HG03095 (cell line): ENCODE measurements around the gene RNASET2.
"Not testable (repeated sequence)": the region's sequence is repeated elsewhere in the genome, so short reads cannot be mapped to it uniquely, and the experiment has no call there.

Source experiments
- ATAC-seq: cut with Tn5 transposase; IDR thresholded peaks from one replicate; pipeline ENCODE4 v1.9.1; 2021; ENCODE audit warnings: moderate library complexity; ENCODE audit not compliant: unreplicated experiment

Gene RNASET2

DNA sequence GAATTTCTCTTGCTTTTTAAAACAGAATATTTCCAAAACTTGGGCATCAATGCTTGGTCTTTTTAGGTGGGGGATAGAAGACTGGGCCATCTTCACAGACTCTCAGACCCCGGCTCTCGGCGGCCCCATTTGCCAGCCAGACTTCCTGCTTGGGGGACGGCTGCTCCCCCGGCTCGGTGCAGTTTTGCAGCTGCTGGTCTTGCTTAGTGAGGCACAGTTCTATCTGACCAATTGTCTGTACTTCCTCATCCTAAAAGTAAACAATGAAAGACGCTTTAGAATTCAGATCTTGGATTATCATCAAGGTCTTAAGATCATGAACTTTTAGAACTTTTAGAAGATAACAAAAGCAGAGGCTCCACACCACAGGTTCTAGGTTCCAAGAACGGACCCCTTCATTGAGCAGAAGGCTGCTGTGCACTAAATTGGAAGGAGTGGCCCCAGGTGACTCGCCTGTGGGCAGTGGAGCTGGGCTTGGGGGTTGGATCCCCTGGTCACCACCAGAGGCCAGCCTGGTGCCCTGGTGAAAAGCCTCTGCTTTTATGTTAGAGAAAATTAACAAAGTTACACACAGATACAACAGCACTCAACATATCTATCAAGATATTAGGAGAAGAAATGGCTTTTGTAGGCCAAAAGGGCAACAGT is 26.7 kb downstream of the RNASET2 start:
- no peak for ATAC-seq

DNA sequence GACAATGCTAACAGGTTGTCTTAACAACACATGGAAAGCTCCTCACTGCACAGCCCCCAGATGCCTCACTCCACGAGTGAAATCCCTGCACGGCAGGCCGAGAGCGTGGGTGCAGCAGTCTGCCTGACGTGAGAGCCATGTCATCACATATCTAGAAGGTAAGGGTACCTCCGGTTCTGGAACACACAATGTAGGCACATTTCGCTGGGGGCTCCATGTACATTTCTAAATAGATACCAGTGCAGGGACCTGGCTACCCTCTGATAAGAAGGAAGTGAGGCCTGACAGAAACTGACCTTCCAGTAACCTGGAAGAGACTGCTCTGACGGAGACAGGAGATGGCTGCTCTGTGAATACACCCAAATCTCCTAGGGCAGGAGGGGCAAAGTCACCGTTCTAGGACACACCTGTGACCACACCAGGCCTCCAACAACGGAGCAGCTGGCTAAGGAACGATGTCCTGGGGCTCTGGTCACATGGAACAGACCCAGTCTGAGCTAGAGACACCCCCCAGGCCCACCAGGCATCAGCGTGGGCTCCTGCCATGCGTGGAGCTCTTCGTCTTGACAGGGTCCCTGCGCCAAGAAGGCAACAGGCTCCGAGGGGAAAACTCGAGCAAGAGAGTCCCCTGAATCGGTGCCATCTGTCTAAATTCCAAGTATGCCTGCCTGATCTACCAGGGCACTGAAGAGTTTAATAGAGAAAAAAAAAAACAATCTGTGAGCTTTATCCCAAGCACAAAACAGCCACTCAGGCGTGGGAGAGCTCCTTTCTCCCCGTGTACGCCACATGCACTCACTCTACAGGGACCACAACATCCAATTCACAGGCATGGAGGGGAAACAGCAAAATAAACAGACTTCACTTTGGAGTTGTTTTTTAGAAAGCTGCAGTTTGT is 27.5 kb downstream of the RNASET2 start:
- no peak for ATAC-seq

DNA sequence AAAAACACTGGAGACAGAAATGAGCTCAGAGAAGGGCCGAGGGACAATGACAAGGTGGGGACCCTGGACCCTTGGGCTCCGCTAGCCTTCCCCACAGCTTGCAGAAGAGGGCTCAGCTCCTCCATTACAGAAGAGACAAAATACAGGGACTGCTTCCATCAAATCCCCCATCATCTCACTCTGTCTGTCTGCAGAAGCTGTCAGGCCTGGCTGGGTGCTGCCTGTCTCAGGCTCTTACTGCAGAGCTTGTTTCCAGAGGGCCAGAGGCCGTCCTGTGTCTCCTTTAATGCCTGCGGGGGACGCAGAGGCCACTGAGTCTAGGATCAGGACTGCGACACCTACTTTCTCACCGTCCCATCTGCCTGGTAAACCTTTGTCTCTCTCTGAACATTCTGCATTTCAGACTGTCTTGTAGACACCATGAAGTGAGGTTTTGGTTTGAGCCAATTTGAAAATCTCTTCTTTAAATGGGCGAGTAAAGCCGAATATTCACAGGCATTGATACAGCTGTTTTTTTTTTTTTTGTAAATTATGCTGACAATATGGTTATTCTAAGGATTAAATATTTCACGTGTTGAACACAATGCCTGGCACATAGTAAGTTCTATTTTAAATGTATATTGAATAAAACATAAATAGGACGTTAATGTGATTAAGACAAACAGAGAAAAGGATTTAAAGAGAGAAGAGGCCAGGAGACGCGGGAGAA is 28.3 kb downstream of the RNASET2 start:
- no peak for ATAC-seq

DNA sequence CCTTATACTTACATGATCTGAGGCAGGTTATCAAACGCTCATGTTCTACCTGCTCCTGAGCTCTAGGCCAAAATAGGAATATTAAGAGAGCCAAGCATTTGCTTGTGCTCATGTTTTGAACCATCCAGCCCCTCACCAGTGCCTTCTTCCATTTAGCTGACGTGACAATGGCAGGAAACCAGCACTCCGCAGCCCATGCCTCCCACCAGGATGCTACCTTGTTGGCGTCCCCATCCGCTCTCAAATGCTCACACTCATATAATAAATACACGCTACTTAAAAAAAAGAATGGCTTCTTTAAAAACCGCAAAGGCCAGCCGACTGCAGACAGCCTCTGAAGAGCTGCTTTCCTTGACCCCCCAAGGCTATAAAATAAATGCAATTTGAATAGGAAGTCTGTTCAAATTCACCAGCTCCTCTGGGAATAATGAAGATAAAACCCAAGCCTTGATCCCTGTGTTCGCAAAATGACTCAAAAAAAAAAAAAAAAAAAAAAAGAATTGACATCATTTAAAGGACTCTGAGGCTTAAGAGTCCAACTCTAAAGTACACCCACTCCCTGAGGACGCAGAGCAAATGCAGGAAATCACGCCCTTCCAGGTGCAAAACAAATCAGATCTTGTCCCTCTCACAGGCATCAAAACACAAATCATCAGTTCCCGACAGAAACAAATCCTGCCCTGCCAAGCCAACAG is 29.0 kb downstream of the RNASET2 start:
- ATAC-seq: no peak

DNA sequence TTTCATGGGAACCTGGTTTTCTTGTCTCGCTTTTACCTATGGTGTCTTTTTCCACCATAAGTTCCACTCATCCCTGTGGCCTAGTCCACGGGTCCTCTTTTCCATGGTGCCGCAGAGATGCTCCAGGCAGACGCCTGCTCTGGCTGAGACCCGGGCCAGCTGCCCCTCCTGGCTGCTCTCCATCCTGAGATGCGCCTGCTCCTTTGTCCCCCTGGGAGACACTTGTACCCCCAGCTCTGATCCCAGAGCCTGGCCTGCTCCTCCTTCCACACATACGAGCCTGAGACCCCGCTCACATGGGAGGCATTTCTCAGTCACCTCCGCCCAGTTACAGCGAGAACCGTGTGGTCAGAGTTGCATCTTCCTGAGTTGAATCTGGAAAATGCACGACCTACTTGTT is 29.6 kb downstream of the RNASET2 start:
- no peak for ATAC-seq

DNA sequence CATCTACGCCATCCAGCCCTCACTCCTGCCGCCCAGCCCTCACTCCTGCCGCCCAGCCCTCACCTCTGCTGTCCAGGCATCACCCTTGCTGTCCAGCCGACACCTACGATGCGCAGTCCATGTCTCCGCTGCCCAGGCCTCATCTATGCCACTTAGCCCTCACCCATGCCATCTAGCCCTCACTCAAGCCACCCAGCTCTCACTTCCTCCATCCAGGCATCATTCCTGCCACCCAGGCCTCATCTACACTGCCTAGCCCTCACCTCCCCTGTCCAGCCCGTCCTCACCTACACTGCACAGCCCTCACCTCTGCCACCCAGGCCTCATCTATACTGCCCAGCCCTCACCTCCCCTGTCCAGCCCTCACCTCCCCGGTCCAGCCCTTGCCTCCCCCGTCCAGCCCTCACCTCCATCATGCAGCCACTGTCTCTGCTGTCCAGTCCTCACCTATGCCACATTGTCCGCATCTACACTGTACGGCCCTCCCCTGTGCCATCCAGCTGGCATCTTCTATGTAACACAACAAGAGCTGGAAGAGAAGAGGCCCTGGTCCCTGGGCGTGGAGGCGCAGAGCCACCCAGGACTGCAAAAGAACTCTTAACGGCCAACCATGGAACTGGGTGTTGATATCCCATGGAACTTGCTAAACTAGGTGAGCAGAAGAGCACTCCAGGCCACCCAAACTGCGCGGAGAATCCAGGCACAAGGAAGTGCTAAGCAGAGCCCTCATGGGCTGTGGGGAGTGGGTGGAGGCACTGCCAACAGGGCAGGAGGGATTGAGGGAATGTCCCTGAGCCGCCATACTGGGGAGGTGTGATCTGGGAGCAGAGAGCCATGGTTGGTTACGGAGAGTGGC is 31.0 kb downstream of the RNASET2 start:
- ATAC-seq: no peak

DNA sequence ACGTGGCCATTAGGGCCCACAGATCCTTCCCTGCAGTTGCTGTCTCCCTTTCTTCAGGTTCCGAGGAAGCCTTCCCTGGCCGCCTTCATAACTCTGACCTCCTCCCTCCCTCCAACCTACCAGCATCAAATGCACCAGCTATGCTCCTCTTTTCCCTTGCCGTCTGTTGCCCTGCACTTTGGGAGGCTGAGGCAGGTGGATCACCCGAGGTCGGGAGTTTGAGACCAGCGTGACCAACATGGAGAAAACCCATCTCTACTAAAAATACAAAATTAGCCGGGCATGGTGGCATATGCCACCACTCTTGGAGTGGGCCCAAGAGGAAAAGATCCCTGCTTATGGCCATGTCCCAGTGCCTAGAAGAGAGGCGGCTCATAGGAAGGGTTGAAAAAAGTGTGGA is 31.8 kb downstream of the RNASET2 start:
- no peak for ATAC-seq

DNA sequence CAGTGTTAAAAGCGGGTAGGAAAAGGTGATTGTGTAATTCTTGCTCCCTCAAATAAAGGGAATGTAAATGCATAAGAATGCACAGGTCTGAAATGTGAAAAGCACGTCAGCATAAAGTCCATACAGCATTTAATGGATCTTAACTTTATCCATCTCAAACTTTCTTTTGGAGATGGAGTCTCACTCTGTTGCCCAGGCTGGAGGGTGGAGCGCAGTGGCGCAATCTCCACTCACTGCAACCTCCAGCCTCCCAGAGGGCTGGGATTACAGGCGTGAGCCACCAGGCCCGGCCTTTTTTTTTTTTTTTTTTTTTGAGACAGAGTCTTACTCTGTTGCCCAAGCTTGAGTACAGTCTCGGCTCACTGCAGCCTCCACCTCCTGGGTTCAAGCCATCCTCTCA is 33.4 kb downstream of the RNASET2 start:
- no peak for ATAC-seq

DNA sequence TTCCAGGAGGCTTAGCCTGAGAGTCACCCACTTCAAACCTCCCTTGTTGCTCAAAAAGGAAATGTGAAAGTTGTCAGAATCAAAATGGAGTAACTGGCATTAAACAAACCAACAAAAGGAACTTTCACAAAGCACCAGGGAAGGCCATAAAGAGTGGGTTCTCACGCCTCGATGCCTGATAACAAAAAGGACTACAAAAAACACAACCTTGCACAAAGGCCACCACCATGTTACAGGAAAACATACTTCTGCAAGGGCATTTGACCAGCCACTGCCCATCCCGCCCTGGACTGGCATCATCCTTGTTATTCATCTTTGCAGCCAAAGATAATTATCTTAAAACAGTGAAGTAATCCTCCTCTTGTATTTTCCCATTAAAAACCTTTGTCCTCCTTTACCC is 34.8 kb downstream of the RNASET2 start:
- ATAC-seq: no peak

DNA sequence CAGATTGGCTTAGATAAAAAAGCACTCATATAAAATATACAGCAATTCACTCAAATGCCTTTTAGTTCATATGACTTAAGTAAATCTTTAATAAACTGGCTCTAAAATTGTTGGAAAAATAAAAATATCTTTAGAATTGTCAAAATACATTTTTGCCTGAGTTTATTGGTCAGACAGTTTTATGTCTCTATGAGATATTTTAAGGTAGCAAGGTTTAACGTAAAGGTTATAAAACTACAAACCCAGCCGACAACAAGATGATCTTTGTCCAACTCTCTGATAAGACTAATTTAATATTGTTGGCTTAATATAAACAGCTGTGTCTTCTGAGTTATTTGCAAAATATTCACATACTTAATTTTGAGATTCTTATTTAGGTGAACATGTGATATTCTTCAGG is 39.5 kb downstream of the RNASET2 start:
- no peak for ATAC-seq

DNA sequence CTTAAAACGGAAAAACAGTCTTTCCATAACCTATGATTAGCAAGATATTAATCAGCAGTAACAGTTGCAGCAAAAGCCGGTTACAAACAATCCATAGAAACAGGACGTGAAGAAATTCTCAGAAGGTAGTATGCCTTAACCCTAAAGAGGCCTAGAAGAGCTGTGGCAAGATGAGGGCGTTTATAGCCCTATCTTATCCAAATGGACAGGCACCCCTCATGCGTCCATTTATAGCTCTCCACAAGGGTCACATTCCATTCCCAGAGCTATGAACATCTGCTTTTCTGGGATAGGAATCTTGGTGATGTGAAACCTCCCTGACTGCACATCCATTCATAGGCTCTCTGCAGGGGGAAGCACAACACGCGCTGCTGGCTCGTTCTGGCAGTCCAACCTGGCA is 40.9 kb downstream of the RNASET2 start:
- ATAC-seq: not testable (repeated sequence)

DNA sequence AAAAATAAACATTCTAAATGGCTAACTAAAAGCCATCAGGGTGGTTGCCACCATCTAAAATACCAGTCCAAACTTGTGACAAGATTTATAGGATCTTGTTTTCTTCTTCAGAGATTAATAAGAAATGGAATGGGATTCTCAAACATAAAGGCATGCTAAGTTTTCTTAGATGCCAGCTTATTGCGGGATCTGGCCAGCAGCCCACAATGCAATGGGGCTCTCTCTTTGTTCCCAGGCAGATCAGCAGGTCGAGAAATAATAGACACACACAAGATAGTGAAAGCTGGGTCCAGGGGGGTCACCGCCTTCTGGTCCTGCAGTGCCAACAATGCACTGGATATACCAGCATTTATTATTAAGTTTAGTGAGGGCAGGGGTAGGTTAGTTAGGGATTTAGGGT is 41.4 kb downstream of the RNASET2 start:
- ATAC-seq: not testable (repeated sequence)

DNA sequence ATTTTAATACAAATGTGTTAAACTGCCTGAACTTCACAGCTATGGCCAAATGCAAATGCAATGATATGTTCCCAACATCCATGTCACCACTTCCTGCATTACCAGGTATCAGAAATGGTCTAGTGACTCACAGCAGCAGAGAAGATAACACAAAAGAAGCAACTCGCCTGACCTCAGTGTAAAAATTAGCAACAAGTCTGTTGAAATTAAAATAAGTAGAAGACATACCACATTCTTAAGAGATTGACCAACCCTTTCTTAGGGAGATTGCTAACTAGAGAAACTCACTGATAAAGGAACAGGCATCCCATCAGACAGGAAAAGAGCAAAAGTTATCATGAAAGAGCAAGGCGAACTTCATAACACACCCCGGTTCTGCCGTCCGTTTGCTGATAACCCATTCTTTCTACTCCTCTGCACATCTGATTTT is 45.1 kb downstream of the RNASET2 start:
- ATAC-seq: no peak

DNA sequence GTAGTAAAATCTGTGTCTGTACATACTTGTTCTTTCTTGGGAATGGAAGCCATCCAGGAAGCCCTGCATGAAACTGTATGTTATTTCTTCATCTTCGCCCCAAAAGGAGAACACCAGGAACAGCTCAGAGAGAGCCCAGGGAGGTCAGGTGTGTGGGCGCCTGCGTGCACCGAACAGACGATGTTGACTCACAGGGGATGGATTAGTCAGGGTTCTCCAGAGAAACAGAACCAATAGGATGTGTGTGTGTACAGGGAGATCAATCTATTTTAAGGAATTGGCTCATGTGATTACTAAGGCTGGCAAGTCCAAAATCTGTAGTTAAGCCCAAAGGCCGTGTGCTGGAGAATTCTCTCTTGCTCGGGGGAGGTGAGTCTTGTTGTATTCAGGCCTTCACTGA is 45.7 kb downstream of the RNASET2 start:
- no peak for ATAC-seq

DNA sequence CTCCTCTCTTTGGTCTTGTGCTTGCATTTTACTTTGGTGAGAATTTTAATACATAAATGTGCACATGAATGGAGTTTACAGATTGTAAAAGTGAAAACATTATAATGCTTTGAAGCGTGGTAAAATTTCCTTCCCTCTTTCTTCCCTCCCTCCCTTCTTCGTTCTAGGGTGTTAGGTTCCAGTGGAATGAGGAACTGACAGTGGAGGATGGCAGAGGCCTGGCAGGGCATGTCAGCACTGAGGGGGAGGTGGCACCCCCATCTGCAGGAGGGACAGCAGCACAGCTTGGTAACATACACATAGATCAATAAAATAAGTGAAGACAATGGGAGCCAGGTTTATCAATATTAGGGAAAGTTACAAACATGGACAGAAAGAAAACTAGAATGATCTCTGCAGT is 47.5 kb downstream of the RNASET2 start:
- no peak for ATAC-seq

DNA sequence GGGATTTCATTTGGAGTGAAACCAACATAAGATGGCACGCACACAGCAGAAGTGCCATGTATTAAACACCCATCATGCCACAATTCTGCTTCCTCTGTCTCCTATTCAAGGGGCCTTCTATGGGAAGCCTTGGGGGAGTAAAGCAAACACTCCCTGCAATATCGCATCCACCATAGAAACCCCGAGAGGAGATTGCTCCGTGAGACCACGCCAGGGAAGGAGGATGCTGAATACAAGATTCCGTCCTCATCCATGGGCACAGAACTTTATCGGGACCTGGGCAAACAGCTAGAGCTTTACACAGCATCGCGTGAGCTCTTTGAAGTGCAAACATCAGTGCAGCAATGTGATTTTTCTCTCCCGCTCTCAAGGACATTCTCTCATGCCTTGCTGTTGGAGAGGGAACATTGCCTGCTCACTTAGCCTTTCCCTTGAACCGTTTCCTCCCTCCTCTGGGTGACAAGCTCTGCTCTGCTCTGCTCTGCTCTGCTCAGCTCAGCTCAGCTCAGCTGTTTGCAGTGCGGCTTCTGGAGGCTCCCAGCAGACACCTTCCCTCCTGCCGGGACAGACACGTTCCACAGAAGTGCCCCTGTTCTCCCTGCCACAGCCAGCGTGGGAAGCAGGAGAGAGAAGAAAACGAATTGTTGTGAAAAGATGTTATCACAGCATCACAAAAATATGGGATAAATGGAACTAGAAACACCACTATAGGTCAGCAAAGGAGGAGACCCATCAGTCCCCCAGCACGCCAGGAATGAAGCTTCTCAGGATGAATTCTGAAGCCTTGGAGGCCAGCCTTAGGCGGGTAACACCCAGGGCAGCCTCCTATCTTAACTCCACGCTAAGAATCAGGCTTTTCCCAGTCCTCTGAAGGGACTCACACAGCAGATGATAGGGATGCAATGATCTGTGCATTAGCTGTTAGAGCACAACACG is 48.2 kb downstream of the RNASET2 start:
- ATAC-seq: no peak

DNA sequence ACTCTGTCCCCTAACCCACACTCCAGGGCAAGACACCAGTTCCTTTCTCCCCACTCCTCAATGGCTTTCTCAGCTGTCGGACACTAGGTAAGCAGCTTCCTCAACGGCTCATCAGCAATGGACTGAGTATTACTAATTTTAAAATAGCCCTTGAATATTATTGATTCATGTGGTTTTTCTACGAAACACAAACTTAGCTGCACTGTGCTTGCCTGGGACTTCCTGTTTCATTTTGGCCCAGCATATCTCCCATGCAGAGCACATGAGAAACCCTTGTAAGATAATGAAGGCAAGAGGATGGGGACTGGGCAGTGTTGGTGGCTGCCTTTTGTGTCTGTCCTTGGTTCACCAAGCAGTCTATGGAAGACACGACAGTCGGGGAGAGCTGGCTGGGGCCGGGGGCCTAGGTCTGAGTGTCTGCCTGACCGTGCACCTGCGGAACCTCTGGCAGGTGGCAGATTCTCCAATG is 48.9 kb downstream of the RNASET2 start:
- ATAC-seq: peak; percentile 88

DNA sequence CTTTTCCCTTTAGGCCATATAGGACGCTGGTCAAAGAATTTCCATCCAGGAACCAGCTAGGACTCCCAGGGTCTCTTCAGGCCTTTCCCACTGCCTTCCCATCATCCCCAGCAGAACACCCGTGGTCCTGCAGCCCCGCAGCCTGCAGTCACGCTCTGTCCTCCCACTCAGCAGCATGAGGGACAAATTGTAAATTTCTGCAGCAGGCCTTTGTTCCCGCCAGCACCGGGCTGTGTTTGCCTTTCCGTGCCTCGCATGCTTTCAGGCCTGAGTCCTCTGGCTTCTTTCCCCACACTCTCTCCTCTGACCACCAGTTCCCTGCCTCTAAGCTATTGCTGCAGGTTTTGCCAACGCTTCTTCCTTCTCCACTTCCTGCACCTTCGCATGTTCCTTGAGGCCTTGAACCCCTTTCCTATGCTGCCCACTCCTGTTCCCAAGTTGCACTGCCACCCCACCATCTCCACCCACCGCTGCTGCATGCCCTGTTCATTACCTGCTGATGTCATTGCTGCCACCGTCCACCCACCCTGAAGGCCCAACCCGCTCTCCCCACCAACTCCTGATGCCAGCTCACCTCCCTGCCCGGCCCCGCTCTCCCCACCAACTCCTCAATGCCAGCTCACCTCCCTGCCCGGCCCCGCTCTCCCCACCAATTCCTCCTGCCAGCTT is 49.8 kb downstream of the RNASET2 start:
- ATAC-seq: no peak
